Hepatocyte (in vitro differentiated cells): Measurements from ENCODE around the gene CLIC3. TPM values are rescaled to one million over a fixed set of nuclear protein-coding genes. Genes with fewer than 3 reads are reported as not detected.

Experiments used
- DNase-seq: peaks from one replicate; pipeline ENCODE4 v3.0.0-alpha.2; 2016; ENCODE audit warnings: low spot score
- H2AFZ ChIP-seq: fragments of 200-600 bp; sonication (generic); 2 replicates; pipeline ENCODE4 v1.6.0; 2016; ENCODE audit warnings: antibody characterized with exemption, mild to moderate bottlenecking
- H3K27ac ChIP-seq: fragments of 200-600 bp; sonication (generic); 2 replicates; pipeline ENCODE4 v1.5.1; 2016; ENCODE audit warnings: mild to moderate bottlenecking
- H3K27me3 ChIP-seq: fragments of 200-600 bp; sonication (generic); 2 replicates; pipeline ENCODE4 v1.6.1; 2016
- H3K36me3 ChIP-seq: fragments of 200-600 bp; sonication (generic); replicated peaks from 2 replicates; pipeline ENCODE4 v1.5.1; 2016; ENCODE audit warnings: low read depth; ENCODE audit not compliant: insufficient read depth
- H3K4me1 ChIP-seq: fragments of 200-600 bp; sonication (generic); 2 replicates; pipeline ENCODE4 v1.5.1; 2016; ENCODE audit warnings: mild to moderate bottlenecking, moderate library complexity; ENCODE audit not compliant: insufficient read depth
- H3K4me2 ChIP-seq: fragments of 200-600 bp; sonication (generic); 2 replicates; pipeline ENCODE4 v1.6.0; 2016
- H3K4me3 ChIP-seq: fragments of 200-600 bp; sonication (generic); 2 replicates; pipeline ENCODE4 v1.5.1; 2016; ENCODE audit warnings: mild to moderate bottlenecking
- H3K79me2 ChIP-seq: fragments of 200-600 bp; sonication (generic); 2 replicates; pipeline ENCODE4 v1.6.0; 2017; ENCODE audit warnings: mild to moderate bottlenecking
- H3K9me2 ChIP-seq: fragments of 200-600 bp; sonication (generic); replicated peaks from 2 replicates; pipeline ENCODE4 v1.6.0; 2017; ENCODE audit warnings: mild to moderate bottlenecking; ENCODE audit not compliant: insufficient read depth
- H3K9me3 ChIP-seq: fragments of 200-600 bp; sonication (generic); 2 replicates; pipeline ENCODE4 v1.5.1; 2016; ENCODE audit warnings: low read depth, mild to moderate bottlenecking
- H4K20me1 ChIP-seq: fragments of 200-600 bp; sonication (generic); 2 replicates; pipeline ENCODE4 v1.6.0; 2016; ENCODE audit warnings: mild to moderate bottlenecking; ENCODE audit not compliant: insufficient read depth, poor library complexity, severe bottlenecking
- CTCF ChIP-seq: fragments of 200-600 bp; sonication (generic); IDR thresholded peaks from 2 replicates; pipeline ENCODE4 v1.5.1; 2016; ENCODE audit warnings: antibody characterized with exemption, mild to moderate bottlenecking; ENCODE audit not compliant: poor library complexity
- EZH2 ChIP-seq: fragments of 200-600 bp; sonication (generic); IDR thresholded peaks from 2 replicates; pipeline ENCODE4 v1.6.1; 2016; ENCODE audit warnings: antibody characterized with exemption, mild to moderate bottlenecking, borderline replicate concordance
- EZH2phosphoT487 ChIP-seq: fragments of 200-600 bp; sonication (generic); IDR thresholded peaks from one replicate; pipeline ENCODE4 v1.6.1; 2018; ENCODE audit warnings: antibody characterized with exemption, mild to moderate bottlenecking, low read depth, moderate library complexity; ENCODE audit not compliant: unreplicated experiment, severe bottlenecking
- WGBS: methylation state at CpG from one replicate; pipeline ENCODE4 v1.1.6; 2016; ENCODE audit warnings: low lambda C conversion rate; ENCODE audit errors: missing lambda C conversion rate; 5-methylcytosine and 5-hydroxymethylcytosine counted together
- polyA plus RNA-seq: library from polyadenylated mRNA; unstranded; fragments of >200 nt; fragmentation: Nextera tagmentation; extraction: Ambion mirVana; gene quantifications from 2 replicates; pipeline ENCODE4 v1.2.1, GENCODE V29; 2016
- total RNA-seq: library from RNA; depleted of rRNA; stranded (reverse); fragments of >200 nt; gene quantifications from 2 replicates; pipeline ENCODE4 v1.2.3, GENCODE V29; 2014

CLIC3 gene
- total and polyA plus RNA-seq, 2 experiments from 2014 or later: 6.6 to 45.0 TPM

DNA sequence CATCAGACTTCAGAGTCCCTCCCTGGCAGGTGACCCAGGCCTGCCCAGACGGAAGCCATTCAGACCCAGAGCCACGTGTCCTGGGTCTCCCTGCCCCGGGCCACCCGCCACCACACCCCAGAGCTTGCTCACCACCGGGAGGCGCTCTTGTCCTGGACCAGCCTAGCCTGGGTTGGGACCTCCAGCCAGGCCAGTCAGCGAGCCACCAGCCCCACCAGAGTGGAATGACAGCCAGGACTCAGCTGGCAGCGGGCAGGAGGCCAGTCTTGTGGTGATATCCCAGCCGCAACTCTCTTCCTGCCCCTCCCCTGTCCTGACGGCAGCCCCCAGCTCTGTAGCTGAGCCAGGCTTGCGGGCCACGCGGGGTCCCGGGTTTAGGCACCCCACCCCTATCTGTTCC is 20.7 kb downstream of the CLIC3 start:
- DNase-seq: no peak
- Histone ChIP-seq H3K4me2 (no peak overlapping the region), H4K20me1 (no peaks in the 10 kb centered on the region), H2AFZ (no peak overlapping the region), H3K9me2 (no peaks in the 10 kb centered on the region), H3K27me3 (no peaks in the 10 kb centered on the region), H3K9me3 (no peaks in the 10 kb centered on the region), H3K27ac (no peak overlapping the region), H3K4me3 (no peak overlapping the region), H3K79me2 (no peaks in the 10 kb centered on the region), H3K36me3 (no peaks in the 10 kb centered on the region), H3K4me1 (no peaks in the 10 kb centered on the region)
- TF ChIP-seq EZH2 (no peak), EZH2phosphoT487 (no peak), CTCF (no peak)
- 86% methylated on average over 13 of the region's 14 CpGs for WGBS

- no peak overlapping the region for H3K4me3 ChIP-seq
- H3K36me3 ChIP-seq: no peaks in the 10 kb centered on the region
- H3K79me2 ChIP-seq: no peaks in the 10 kb centered on the region
- H3K4me2 ChIP-seq: no peak overlapping the region
- no peaks in the 10 kb centered on the region for H3K4me1 ChIP-seq
- H3K9me2 ChIP-seq: no peaks in the 10 kb centered on the region
- no peak overlapping the region for H3K27ac ChIP-seq
- no peak for TF ChIP-seq EZH2
- TF ChIP-seq EZH2phosphoT487: no peak
- TF ChIP-seq CTCF: no peak
- no peaks in the 10 kb centered on the region for H4K20me1 ChIP-seq
- WGBS: 80% methylated on average over 15 of the region's 15 CpGs
- H3K27me3 ChIP-seq: no peaks in the 10 kb centered on the region
- DNase-seq: no peak
- H3K9me3 ChIP-seq: no peaks in the 10 kb centered on the region
- no peak overlapping the region for H2AFZ ChIP-seq
Observed at GRCh38 chr9:136974817-136975535, 21.4 kb downstream of the CLIC3 start.

- DNase-seq: no peak
- TF ChIP-seq EZH2phosphoT487 (no peak), CTCF (no peak), EZH2 (no peak)
- H3K4me2 ChIP-seq: no peak overlapping the region
- no peaks in the 10 kb centered on the region for H3K4me1 ChIP-seq
- no peaks in the 10 kb centered on the region for H3K9me2 ChIP-seq
- H3K79me2 ChIP-seq: no peaks in the 10 kb centered on the region
- no peak overlapping the region for H3K27ac ChIP-seq
- H2AFZ ChIP-seq: no peak overlapping the region
- no peaks in the 10 kb centered on the region for H3K27me3 ChIP-seq
- no peaks in the 10 kb centered on the region for H3K36me3 ChIP-seq
- WGBS: 92% methylated on average over 29 of the region's 29 CpGs
- no peak overlapping the region for H3K4me3 ChIP-seq
- H4K20me1 ChIP-seq: no peaks in the 10 kb centered on the region
- H3K9me3 ChIP-seq: no peaks in the 10 kb centered on the region
Observed at GRCh38 chr9:136973618-136974617, 22.4 kb downstream of the CLIC3 start.
